IPS-18a (cell line): ENCODE results near the gene TINAG.

Source experiments
- H3K27ac ChIP-seq: one replicate; pipeline ENCODE4 v1.5.1; 2013; ENCODE audit warnings: low read length
- H3K27me3 ChIP-seq: one replicate; pipeline ENCODE4 v1.6.1; 2013; ENCODE audit warnings: mild to moderate bottlenecking, low read length; ENCODE audit not compliant: control insufficient read depth, insufficient read depth
- H3K36me3 ChIP-seq: one replicate; pipeline ENCODE4 v1.6.1; 2013; ENCODE audit warnings: low read depth, low read length; ENCODE audit not compliant: control insufficient read depth
- H3K4me1 ChIP-seq: one replicate; pipeline ENCODE4 v1.6.1; 2013; ENCODE audit warnings: low read depth, low read length; ENCODE audit not compliant: control insufficient read depth
- H3K4me3 ChIP-seq: one replicate; pipeline ENCODE4 v1.5.1; 2013; ENCODE audit warnings: low read length
- H3K9ac ChIP-seq: one replicate; pipeline ENCODE4 v1.6.1; 2013; ENCODE audit warnings: mild to moderate bottlenecking, low read length, moderate library complexity
- H3K9me3 ChIP-seq: one replicate; pipeline ENCODE4 v1.6.1; 2013; ENCODE audit warnings: low read depth, low read length; ENCODE audit not compliant: control insufficient read depth

Gene TINAG

DNA sequence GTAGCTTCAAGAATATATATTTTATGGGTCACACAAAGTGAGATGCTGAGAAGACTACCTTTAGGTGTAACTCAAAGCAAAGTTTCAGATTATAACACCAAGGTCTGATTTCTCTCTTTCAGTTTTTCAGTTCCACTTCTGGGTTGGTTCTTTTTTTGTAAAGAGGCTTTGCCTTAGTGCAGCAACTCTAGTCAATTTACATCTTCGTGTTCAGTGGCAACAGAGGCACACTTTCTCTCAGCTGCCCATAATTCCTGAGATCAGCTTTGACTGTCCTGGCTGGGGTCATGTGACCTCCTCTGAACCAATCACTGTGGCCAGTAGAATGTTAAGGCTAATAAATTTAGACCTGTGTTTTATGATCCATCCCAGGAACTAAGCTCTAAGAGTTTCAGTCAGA is 120.2 kb downstream of the TINAG start:
- no peak overlapping the region for H3K27ac ChIP-seq
- no peaks in the 10 kb centered on the region for H3K27me3 ChIP-seq
- no peak overlapping the region for H3K9ac ChIP-seq
- no peaks in the 10 kb centered on the region for H3K36me3 ChIP-seq
- no peaks in the 10 kb centered on the region for H3K4me1 ChIP-seq
- no peak overlapping the region for H3K4me3 ChIP-seq
- no peaks in the 10 kb centered on the region for H3K9me3 ChIP-seq

DNA sequence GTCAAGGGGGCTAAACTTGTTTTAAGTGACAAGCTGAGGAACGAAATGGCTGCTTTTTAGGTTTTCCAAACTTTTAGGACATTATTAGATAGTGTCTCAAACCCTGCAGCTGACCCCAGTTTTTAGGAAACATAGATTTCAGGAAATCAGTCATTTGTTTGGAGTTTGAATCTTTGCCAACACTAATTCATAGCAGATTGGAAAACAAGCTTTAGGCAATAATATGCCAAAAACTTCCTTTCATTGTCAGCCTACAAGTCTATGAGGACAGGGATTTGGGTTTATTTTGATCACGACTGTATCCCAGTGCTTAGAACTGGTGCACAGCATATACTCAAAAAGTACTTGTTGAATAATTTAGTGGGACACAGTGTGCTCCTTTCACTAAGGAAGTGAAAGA is 123.2 kb downstream of the TINAG start:
- no peak overlapping the region for H3K4me3 ChIP-seq
- no peaks in the 10 kb centered on the region for H3K4me1 ChIP-seq

More for the DNA sequence above, 123.2 kb downstream of the TINAG start:
- Histone ChIP-seq H3K36me3 (no peaks in the 10 kb centered on the region), H3K9me3 (no peaks in the 10 kb centered on the region), H3K9ac (no peak overlapping the region), H3K27me3 (no peaks in the 10 kb centered on the region), H3K27ac (no peak overlapping the region)
